GM18502 (cell line): ENCODE results near the gene CUEDC1.

Source experiments
- ATAC-seq: cut with Tn5 transposase; IDR thresholded peaks from one replicate; pipeline ENCODE4 v1.9.1; 2021; ENCODE audit warnings: mild to moderate bottlenecking; ENCODE audit not compliant: unreplicated experiment, poor library complexity

CUEDC1 gene

DNA sequence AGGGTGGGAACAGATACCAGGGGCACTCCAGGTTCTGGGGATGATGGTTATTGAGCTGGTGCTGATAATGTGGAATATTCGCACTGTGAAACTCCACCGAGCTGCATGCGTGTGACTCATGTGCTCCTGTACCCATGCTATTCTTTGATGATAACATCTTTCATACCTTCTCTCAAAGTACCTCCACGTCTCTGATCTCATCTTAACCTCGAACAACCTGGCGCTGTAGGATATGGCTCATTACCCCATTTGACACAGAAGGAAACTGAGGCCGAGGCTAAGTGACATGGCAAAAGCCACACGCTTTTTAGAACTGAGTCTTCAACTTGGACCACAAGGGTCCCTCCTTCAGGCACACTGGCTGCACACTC is 75.1 kb downstream of the CUEDC1 start:
- ATAC-seq, result no peak

DNA sequence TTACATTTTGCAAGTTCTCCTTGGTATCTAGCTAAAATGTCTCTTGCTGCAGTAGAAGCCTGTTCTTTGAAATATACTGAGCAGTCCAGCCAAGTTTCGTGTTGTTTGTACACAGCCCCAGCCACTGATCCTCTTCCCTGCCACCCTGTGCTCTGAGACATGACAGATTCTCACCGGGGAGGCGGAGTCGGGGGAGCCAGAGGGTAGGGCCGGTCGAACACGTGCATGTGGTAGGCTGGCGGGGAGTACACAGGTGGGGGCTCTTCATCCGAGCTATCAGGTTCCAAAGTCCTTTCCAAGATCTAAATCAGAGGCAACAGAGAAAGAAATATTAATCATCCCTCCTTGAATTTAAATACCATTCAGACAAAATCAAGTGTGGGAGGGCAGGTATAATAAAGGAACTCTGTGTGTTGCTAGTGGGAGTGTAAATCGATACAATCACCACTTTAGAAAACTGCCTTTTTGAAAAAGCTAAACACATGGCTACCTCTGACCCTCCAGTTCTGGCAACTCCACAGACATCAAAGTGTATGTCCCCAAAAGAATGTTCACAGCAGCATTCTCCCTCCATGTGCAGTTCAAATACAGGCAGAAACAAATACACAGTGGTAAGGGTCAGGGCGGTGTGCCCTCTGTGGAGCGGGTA is 75.7 kb downstream of the CUEDC1 start:
- ATAC-seq, result no peak

DNA sequence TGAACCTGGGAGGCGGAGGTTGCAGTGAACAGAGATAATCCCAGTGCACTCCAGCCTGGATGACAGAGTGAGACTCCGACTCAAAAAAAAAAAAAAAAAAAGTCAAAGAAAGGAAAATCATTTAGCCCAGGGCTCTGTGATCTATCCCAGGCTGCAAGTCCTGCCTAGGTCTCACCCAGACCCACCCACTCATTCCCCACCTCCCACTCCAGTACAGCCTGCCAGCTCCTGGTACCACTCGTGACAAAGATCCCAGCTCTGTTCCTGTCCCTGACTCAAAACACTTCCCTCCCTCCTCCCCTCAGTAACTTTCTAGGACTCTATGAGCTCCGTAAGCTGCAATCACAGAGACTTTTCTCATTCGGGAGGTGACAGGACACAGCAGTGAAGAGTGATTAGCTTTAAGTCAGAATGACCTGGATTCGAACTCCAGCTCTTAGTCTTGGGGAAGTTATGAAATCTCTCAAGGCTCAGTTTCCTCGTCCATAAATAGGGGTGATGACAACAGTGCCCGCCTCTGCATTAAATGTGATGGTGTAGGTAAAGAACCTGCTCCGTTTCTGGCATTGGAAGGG is 77.3 kb downstream of the CUEDC1 start:
- no peak for ATAC-seq

GRCh38 chr17:57876866-57877237 is 78.4 kb downstream of the CUEDC1 start:
- ATAC-seq, result no peak

GRCh38 chr17:57876023-57876865 is 79.0 kb downstream of the CUEDC1 start:
- no peak for ATAC-seq

GRCh38 chr17:57875290-57876022 is 79.8 kb downstream of the CUEDC1 start:
- no peak for ATAC-seq

DNA sequence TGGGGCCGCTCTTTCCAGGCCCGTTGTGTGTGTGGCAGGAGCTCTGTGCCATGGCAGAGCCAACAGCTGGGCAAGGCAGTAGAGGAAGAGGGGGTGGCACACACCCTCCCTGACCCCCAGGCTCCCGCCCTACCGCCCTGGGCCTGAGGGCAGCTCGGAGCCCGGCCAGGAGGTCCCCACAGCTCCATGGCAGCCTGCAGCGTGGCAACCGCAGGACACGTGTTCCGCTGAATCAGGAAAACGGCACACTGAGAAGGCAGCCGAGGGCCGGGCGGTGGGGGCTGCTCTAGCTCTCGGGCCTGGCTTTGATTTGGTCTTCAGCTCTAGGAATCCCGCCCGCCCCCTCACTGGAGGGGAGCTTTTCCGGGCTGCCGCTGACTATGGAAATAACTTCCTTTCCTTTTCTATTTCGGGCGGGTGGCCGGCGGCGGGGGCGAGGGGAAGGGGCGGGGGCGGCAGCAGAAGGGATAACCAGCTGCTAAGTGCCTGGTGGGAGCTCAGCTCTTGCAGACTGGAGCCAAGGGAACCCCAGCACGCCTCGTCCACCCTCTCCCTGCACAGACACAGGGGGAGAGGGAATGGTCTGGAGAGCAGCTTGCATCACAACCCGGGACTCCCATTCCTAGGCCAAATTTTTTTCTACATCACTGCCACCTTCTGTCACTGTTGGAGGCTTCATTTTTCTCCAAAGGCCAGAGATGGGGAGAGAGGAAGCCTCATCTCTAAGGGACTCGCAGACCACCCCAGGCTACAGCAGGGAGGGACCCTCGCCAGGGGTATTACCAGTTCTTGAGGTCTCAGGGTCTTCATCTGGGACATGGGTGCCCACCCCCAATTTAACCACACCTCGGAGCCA is 80.5 kb downstream of the CUEDC1 start:
- no peak for ATAC-seq

DNA sequence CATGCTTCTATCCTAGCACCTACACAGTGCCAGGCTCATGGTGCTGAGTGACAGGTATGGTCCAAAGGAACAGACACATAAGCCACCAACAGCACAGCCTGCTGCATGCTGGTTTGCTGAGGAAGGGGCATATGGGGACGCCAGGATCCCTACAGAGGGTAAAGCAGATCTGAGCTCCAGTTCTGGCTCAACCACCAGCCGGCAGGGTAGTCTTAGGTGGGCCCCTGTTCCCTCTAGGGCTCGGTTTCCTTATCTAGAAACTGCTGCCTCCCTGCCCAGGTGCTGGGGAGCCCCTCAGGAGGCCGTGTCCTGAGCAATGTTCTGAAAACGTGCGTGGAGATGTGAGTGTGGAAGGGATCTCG is 81.2 kb downstream of the CUEDC1 start:
- no peak for ATAC-seq

DNA sequence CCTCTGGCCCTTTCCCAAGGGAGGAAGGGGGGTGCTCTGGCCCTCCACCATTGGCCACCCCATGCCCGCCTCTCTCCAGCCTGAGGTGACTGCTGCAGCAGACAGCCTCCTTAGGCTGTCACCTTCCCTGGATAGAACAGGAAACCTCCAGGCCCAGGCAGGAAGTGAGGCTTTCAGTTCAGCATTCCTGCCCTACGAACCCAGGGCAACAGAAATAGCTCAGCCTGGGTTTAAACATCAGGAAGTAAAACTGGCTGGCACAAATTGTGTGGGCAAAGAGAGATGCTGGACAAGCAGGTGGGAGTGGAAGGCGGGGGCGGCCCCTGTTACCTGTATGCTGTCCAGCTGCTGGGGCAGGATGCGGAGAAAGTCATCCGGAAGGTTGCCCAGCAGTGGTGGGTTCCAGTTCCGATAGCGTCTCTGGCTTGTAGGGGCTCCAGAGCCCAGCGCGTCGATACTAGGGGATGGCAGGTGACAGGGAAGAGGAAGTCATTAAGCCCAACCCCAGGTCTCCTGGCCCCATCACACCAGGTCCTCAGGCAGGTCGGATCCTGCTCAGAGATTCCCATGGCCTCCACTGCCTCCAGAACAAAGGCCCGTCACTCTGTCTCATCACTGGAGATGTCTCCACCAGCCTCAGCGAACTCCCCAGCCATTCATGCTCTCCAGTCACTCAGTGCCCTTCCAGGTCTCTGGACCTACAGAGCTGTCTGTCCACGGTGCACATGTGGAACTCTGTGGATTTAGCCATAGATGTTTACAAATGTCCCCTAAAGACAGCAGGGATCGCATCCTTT is 81.8 kb downstream of the CUEDC1 start:
- ATAC-seq, result no peak

DNA sequence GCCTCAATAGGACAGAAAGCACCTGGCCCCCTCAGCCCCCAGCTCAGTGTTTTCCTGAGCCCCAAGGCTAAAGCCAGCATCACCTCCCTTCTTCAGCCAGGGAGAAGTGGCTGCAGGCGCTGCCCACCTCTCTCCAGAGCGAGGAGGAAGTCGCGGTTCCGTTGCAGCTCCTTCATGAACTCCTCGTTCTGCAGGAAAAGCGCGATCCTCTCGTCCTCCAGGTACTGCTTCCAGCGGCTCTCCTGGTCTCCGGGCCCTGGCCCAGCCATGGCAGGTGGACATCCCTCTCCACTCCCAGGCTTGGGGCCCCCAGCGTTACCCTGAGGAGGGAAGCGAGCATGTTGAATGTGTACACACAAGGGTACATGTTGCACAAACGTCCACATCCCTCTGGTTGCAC is 82.7 kb downstream of the CUEDC1 start:
- ATAC-seq, result no peak

- no peak for ATAC-seq
Measured at GRCh38 chr17:57871863-57872262, 83.3 kb downstream of the CUEDC1 start.

DNA sequence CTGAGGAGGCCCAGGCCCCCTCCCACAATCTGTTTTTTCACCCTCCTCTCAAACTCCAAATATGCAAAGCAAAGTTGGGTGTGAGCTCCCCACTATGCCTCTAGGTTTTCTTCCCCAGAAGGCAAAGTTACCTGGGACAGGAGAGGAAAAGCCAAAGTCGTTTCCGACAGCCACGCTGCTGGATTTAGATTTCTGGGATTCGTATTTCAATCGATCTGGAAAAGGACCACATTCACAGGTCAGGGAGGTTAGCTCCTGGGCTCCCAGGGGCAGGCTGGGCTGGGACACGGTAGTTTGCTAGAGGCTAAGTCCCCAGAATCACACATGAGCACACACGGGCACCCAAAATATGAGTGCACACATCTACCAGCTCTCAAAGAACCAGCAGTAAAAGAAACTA is 84.1 kb downstream of the CUEDC1 start:
- no peak for ATAC-seq

DNA sequence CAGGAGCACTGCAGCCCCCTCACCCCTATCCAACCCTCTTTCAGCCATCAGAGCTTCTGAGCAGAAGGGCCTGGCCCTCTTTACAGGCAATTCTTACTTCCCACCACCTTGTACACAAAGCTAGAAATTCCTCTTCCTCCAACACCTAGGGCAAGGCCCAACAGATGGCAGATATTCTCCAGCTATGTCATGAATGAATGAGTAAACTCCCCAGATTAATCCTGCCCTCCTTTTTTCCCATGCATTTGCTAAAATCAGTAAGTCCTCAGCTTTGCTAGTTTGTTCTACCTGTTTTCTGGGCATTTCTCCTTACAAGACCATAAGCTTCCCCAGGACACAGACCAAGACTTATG is 85.0 kb downstream of the CUEDC1 start:
- no peak for ATAC-seq

DNA sequence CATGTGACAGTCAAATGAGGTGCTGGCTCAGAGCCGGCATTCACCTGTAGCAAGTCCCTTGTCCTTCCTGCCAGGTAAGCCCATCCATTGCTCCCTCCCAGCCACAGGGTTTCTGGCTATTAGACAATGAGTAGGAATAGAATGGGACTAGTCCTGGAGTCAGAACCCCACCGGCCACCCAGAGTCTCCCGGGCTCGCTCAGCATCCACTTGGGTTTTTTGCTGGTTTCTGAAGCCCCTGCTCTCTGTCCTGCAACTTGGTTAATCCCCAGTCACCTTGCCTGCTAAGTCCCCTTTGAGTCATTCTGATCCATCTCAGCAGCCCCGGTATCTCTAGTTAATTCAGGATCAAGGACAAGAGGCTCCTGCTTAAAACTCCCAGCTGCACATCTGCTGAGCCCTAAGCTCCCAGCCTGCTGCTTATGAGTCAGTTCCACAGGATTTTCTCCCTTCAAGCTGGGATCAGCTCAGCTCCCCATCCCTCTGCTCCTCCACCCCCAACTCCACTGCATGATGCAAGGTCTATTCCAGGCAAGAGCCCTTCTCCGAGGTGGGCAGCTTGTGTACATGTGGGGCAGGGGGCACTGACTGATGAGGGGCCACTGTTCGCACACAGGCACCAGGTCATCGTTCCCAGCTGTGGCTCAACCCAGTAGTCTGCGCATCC is 85.5 kb downstream of the CUEDC1 start:
- no peak for ATAC-seq

DNA sequence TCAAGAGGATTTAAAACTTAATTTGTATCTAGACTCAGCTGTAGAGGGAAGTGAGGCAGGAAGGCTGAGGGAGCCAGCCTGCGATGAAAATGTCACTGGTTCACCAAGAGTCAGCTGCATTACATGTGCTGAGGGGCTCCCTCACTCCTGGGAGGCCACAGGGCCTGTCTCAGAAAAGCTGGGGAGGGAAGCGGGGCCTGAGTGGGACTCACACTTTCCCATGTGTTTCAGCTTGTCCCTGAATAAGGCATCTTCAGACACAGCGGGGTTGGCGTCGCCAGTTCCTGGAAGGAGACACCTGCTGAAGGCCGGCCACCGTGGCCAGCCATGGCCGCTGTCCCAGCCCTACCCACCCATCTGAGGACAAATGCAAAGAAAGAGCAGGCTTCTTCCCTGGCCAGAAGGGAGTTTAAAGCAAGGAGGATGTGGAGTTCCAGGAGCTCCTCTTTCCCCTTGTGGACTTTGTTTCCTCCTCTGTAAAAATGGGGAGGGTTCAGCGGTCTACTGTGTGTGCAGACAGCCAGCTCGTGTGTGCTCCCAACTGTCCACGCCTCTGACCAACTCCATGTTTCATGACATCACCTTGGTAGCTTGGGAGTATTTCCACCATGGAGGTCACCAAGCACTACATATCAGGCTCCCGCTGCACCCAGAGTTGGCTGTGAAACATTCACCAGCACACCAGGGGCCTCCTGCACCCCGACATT is 86.1 kb downstream of the CUEDC1 start:
- no peak for ATAC-seq

DNA sequence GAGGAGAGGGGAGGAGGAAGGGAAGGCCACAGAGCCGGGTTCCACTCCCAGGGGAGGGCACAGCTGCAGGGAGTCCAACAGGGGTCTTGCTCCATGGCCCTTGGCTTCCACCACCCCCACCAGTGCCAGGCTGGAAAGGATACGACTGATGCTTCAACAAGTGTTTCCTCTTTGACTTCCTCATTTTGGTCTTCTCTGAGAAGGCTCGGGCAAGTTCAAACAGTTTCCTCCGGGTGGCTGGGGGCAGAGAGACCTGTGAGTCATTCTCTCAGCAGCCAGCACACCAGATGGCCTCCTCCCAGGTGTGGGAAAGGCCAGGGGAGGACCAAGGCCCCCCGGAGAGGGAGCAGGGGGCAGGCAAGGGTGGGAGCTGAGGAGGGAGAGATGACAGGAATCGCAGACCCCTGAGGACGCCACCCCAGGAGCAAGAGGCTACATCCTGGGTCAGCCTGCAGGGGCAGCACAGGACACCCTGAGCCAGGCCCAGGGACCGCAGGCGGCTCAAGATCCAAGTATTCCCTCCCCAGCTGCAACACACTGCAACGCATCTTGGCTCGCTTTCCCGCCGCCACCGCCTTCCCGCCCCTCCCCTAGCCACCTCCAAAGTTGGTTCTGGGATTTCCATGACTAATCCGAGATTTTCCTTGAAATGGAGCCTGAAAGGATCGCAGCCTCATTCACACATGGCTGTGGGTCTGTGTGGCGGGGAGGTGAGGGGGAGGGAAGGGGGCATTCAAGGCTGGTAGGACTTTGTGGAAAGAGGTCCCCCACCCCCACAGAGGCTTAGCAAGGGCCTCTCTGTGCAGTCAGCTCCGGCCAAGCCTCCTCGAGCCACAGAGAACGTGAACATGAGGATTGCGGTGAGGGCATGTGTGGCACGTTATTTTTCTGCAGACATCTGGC is 87.0 kb downstream of the CUEDC1 start:
- ATAC-seq, result peak; percentile 80

DNA sequence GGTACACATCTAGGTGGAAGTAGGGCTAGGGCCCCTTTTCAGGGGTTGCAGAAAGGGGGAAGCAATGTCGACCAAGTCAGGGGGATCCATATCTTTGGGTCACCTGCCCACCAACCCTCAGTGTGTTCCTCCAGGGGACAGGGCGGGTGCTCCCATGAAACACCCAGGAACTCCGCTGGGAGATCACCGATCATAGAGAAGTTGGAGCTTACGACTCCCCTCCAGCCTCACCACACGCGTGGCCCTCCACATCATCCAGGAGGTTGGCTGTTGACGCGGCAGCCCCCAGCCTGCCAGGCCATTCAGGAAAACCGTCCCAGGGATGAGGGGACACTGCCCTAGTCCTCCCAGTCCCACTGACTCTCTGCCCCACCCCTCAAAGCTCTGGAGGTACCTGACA is 88.1 kb downstream of the CUEDC1 start:
- ATAC-seq, result no peak
